HG03354 (cell line): ENCODE results near the gene FOXN4.

Source experiments
- ATAC-seq: cut with Tn5 transposase; IDR thresholded peaks from one replicate; pipeline ENCODE4 v1.9.1; 2021; ENCODE audit warnings: mild to moderate bottlenecking; ENCODE audit not compliant: unreplicated experiment, poor library complexity, severe bottlenecking

FOXN4 gene

DNA sequence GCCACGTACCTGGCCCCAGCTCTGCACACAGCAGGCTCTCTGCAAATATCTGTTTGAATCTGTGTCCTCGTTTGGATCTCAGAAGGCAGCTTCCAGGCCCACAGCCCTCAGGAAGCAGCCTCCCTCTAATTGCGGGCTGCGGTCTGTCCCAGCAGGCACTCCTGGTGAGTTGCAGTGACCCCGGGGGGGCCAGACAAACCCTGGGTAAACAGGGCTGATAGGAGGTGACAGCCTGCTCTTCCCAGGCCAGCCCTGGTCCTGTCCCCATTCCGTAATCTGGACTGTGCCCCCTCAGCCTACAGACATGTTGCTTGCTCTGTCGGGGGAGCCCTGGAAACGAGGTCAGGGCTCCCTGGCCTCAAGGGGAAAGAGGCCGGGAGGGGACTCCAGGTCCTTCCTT is 2.0 kb downstream of the FOXN4 start:
- ATAC-seq: no peak

DNA sequence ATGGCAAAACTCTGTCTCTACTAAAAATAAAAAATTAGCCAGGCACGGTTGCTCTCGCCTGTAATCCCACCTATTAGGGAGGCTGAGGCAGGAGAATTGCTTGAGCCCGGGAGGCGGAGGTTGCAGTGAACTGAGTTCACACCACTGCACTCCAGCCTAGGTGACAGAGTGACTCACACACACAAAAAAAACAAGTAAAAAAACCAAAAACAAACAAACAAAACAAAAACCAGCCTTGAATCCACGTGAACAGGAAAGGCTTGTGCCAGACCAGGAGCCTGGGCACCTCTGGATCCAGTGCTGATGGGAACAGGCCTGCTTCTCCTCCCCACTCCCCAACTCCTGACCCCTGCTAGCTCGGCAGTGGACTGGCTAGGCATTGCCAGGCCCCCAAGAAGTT is 3.5 kb downstream of the FOXN4 start:
- ATAC-seq: no peak

DNA sequence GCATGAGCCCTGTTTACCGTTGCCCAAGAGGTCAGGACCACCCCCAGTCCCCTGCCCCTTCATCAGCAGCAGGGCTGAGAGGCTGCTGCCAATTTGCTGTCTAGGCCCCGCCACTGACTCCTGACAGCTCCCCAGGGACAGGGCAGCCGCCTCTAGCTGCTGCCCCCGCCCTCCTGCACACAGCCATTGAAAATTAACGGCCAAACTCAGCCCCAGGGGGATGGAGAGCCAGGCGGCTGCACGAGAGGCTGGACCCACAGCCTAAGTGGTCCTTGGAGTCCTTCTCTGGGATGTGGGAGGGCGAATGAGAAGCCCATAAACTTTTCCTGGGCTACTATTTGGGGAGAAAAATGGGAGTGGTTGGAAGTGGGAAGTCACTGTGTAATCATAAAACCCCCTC is 4.6 kb downstream of the FOXN4 start:
- ATAC-seq: no peak

DNA sequence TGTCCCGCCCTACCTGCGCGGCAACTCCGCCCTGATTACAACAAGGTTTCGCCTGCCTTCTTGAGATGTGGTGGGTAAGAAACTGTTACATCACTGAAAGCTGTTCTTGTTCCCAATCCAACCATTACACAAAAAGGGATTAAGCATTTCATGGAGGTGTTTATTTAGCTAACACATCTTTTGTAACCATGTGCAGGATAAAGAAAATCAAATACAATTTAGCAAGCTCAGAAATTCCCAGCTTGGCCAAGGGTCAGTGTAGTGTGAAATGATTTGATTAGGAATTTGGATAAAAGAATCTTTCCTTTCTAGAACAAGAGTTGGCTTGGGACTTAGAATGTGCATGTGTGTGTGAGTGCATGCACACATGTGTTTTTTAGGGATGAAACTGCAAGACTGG is 6.3 kb downstream of the FOXN4 start:
- no peak for ATAC-seq

DNA sequence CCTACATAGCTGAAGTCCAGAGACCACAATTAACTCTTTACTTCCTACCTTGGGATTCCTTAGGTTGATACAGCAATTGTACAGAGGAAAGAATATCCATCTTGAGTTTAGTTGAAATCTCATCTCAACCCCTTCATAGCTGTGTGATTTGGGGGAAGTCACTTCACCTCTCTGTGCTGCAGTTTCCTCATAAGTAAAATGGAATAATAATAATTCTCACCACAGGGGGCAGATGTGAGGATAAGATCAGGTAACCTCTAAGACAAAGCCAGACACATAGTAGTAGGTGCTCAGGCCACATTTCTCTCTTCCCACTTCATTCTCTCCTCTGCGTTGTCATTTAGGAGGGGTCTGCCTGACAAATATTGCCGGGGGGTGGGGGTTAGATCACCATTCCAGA is 6.7 kb downstream of the FOXN4 start:
- no peak for ATAC-seq

DNA sequence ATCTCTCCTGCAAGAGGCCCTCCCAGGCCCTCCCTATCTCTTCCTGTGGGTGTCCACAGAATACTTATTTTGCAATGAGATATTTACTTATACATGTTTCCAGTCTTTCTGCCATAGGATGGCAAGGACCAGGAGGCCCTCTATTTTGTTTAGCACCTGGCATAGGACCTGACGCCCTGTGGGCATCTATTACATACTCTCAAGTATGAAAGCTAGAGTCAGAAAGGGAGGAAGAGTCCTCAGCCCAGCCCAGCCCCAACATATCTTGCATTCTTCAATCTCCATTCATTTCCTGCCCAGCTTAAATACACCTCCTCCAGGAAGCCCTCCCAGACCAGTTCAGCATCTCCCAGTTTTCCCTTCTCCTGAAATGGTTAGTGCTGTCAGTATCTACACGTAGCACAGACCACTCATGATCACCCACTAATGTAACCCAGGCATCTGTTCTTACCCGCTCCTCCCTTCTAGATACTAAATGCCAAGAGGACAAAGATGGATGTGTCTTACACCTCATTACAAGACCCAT is 7.4 kb downstream of the FOXN4 start:
- no peak for ATAC-seq

DNA sequence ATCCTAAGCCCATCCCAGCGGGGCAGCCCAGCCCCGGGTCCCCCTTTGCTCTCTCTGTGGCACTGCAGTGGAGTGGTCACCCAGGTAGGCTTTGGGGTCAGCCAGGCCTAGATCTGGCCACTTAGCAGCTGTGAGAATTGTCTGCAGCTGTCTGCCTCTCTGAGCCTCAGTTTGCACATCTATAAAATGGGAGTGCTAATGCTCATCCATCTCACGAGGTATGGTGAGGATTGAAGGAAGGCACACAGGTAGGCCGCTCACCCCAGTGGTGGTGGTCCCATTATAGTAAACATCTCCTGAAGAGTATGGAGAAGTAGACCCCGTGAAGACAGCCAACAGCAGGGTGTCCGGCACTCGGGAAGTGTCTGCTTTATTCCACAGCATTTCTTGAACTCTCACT is 9.2 kb downstream of the FOXN4 start:
- no peak for ATAC-seq

DNA sequence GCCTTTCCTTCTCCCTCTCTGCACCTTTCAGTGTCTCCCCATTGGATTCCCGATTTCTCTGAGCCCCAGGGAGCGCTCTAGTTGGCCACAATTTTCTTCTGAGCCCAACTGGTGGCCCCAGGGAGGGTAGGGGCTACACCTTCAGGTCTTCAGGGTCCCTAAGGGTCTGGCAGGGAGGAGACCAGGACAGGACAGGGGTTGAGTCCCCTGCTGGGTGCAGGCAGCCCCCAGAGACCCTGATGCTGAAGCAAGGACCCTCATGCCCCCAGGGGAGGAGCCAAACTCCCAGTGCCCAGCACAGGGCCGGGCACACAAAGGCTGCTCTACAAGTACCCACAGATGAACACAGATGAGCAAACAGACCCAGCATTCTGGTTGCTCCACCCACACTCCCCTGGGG is 12.7 kb downstream of the FOXN4 start:
- no peak for ATAC-seq

DNA sequence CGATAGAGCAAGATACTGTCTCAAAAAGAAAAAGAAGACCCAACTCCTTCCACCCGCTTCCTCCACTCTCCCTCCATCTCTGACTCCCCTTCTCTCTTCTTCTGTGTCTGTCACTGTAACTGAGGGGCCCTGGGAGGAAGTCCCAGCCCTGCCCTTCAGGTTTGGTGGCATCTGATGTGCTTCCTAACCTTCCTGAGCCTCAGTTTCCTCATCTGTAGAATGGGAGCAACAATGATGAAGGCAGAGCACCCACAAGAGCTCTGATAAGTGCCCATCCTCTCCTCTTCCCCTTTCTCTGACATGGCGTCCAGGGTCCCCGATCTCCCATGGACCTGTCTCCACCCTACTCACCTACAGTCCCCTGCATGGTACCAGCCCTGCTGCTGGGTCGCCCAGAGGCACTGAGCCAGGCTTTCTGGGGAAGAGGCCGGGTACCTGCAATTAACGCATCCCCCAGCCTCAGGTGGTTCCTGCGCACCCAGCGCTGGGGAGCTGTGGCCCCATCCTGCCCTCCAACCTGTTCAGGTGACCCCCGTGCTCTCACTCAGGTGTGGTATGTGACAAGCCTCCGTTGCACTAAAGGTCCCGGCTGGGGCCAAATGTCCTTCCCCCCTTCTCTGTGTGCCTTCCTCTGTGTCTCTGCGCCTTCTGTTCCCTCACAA is 13.2 kb downstream of the FOXN4 start:
- no peak for ATAC-seq

DNA sequence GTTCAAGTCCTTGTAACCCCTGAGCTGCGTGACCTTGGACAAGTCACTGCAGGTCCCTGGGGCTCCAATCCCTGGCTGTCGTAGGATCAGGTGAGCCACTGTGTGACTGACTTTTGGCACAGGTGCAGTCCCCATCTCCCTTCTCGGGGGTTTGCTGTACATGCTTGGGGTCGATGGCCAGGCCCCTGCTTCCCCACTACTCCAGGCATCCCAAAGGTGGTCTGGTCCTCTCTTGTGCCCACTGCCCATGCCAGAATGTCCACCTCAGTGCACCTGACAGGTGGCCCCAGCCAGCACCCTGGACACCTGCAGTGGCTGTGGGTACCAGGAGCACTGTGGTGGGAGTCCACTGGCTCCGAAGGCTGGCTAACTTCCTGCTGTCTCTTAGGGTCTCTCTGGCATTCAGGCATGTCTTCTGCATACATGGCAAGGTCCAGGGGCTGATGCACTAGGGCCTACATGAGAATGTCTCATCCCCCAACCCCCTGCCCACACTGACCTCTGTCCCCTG is 14.7 kb downstream of the FOXN4 start:
- no peak for ATAC-seq

DNA sequence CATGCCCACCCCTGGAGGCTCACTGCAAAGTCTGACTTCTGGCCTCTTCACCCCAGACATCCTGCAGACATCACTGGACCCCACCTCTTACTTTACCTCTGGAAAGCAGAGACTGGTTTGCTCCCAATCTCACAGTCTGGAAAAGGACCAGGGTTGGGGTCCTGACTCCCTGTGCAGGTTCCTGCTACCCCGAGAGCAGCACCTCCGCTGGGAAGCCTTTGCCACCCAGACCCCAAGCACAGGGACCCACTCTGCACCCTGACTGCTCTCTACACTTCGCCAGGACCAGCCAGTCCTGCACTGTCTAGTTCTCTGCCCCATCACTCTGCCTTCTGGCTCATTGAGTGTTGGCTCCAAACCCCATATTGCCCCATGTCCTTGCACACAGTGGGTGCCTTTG is 16.0 kb downstream of the FOXN4 start:
- no peak for ATAC-seq

DNA sequence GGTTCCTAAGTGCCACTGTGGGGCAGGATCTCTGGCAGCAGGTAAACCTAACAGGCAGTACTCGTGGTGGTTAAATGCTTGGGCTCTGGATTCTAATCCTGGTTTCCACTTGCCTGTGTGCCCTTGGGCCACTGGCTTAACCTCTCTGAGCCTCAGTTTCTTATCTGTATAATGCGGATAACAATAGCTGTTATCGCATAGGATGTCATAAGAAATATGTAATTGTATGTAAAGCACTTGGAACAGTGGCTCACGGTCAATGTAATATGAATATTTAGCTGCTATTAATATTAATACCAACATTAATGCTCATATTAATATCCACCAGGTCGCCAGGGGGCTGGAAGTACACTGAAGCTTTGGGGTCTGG is 16.8 kb downstream of the FOXN4 start:
- ATAC-seq: no peak

DNA sequence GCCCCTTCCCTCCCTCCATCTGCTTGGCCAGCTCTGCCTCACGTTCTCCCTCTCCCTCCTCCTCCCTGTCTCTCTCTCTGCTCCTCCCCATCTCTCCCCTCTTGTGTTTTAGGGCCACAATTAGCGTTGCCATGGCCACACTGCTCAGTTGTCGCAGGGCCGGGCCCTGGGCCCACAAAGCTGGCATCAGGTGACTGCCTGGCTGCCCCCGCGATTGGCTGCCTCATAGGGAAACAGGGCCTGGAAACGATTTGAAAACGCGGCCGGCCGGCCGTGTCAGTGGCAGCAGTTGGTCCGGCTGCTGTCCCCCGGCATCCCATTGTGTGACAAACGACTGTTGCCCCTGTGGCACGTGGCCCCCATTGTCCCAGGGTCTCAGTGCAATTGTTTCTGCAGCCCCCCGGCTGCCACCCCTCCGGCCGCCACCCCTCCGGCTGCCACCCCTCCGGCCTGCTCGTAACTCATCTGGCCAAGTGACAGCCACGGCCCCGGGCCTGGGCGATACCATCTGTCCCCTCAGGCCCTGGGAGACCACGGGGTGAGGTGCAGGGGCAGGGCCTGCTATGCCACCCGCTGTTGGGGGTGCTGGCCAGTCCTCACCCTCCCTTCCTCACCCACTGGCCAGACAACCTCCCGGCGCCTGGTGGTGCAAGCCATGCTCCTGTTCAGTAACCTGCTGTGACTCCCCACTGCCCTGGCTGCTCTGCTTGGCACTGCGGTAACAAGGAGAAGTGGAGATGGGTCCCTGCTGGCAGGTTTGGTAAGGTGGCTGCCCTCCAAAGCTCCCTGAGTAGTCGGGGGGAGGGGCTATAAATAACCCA is 17.4 kb downstream of the FOXN4 start:
- ATAC-seq: no peak

DNA sequence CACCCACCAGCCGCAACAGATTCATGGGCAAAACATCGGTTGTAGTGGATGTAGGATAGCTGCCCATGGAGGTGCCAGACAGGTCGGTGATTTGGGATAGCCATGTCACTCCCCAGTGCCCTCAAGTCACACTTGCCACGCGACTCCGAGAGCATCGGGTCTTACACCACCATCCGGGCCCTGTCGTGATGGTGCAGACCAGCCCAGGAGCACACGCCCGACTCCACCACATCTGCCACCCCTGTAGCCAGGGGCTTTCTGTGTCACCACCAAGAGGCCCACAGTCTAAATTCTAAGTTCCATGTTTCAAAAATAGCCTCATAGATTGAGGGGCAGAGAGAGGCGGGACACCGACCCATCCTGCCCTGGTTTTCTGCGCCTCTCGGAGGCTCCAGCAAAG is 18.0 kb downstream of the FOXN4 start:
- no peak for ATAC-seq

DNA sequence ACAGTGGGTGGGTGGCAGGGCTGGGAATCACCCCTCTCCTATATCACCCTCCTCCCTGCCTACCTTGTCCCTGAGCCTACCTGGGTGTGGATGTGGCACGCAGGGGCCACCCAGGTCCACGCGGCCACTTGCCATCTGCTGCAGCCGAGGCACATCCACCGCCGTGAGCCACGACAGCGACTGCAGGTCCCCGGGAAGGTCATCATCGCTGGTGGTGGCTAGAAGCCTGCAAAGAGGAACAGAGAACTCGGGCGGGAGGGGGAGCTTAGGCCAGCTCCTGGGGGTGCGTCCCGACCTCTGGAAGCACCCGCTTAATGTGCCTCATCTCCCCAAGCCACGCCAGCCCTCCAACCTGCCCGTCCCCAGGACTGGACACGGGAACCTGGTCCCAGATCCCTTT is 19.0 kb downstream of the FOXN4 start:
- ATAC-seq: no peak

DNA sequence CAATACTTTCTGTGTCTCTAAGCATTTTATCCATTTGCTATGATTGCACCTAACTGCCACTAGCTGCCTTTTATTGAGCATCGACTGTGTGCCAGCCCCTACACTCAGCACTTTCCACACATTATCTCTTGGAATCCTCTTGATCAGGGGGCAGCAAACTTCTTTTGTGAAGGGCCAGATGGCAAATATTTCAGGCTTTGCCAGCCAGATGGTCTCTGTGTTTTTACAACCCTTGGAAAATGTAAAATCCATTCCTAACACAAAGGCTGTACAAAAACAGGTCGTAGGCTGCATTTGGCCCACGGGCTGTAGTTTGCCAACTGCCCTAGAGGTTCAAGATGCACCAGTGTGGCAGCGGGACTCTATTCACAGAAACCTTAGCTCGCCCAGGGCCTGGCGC is 19.5 kb downstream of the FOXN4 start:
- ATAC-seq: no peak

DNA sequence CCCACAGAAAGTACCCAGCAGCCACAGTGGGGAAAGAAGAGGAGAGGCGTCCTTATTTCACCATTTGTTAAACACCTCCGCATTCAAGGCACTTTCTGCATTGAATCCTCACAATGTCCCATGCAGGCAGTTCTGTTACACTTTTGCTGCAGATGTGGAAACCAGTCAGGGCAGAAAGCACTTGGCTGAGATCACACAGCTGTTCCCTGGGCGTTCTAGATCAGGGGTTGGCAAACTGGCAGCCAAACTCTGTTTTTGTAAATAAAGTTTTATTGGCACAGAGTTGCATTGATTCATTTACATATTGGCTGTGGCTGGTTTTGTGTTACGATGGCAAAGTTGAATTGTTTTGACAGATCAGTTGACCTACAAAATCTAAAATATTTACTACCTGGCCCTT is 20.1 kb downstream of the FOXN4 start:
- no peak for ATAC-seq

DNA sequence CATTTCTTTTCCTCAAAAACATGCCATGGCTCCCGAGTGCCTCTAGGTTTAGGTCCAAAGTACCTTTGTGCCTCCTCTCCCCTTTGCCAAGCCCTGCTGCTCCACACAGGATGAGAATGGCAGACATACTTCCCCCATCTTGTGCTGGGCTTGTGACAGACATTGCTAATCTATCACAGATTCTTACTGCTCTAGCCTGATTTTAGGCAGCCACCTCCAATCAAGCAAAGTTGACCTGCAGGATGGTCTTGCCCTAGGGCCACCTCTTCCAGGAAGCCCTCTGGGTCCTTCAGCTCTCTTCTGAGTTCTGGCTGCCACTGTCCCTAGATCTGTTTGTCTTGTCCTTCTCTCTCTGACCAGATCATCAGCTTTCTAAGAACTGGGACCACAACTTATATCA is 20.5 kb downstream of the FOXN4 start:
- no peak for ATAC-seq

DNA sequence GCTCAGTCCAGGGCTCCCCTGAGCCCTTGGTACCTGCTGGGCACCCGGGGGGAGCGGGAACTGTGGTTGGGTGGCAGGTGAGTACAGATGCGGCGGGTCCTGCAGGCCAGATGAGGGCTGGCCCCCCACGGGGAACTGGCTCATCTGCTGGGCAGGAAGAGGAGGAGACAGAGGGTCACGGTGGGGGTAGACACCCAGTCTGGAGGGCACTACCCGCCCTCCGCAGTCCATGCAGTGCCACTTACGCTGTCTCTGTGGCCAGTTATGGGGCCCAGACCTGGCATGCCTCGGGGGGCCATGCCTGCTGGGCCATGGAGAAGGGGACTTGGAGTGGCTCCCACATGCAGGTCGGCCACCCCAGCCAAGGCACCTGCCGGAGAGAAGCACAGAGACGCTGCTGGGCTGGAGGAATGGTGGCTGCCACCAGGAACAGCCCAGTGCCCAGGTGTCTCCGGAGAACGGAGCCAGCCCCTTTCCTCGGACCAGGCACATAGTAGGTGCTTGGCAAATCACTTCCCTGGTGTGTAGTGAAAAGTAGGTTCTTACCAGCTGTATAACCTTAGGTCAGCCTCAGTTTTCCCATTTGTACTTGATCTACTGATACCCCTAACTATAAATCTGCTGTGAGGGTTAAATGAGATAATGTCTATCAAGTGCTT is 21.1 kb downstream of the FOXN4 start:
- ATAC-seq: no peak

DNA sequence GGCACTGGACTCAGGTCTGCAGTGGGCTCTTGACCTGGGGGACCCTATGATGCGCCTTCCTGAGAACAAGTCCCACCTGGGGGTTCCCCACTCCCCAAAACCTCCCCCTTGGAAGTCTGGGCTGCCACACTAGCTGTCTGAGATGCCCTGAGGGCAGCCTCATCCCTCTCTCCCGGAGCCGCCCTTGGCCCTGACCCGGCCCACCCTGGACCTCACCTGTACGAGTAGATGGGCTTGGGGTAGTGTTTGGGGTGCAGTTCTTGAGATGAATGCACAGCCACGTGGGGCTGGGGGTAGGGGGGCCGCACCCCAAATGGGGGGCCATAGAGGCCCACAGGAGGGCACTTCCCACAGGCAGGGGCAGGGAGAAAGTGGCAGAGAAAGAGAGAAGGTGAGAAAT is 21.9 kb downstream of the FOXN4 start:
- ATAC-seq: no peak

DNA sequence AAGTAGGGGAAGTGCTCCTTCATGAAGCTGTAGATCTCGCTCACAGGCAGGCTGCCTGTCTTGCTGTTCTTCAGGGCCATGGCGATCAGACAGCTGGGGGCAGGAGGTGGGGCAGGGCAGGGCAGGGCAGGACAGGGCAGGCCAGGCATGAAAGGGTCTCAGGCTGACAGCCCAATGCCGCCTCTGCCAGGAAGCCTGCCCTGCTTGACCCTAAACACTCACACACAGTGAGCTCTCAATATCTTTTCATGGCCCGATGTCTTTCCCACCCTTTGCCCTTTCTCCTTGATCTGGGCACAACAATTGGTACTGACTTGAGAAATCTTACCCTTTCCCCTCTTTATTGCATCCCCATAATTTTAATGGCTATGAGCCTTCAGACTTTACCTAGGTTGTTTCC is 22.4 kb downstream of the FOXN4 start:
- no peak for ATAC-seq
